SW 1271 (cell line): ENCODE measurements around the gene CACNA1E.
A peak's percentile ranks its signal among the peaks of the same experiment; 100 is the strongest.

Experiments used
- DNase-seq, 2 experiments: peaks; one replicate each; lab custom pipeline; 2025; lab: John Stamatoyannopoulos, UW

Gene CACNA1E

GRCh38 chr1:181484821-181485220 lies 1.5 kb downstream of the CACNA1E start:
- DNase-seq: no peak

- DNase-seq: no peak
These were observed 2.2 kb downstream of the CACNA1E start for GRCh38 chr1:181485287-181486097.

GRCh38 chr1:181486098-181486420 lies 2.7 kb downstream of the CACNA1E start:
- no peak for DNase-seq

GRCh38 chr1:181488866-181489265 lies 5.5 kb downstream of the CACNA1E start:
- no peak for DNase-seq

- DNase-seq: no peak
These were observed 7.0 kb downstream of the CACNA1E start for GRCh38 chr1:181490276-181490675.

- DNase-seq: no peak
These were observed 7.7 kb downstream of the CACNA1E start for GRCh38 chr1:181490740-181491712.

GRCh38 chr1:181493166-181493565 lies 9.8 kb downstream of the CACNA1E start:
- no peak for DNase-seq

GRCh38 chr1:181493885-181494284 lies 10.6 kb downstream of the CACNA1E start:
- no peak for DNase-seq

GRCh38 chr1:181496759-181497158 lies 13.4 kb downstream of the CACNA1E start:
- DNase-seq: no peak

GRCh38 chr1:181497870-181498269 lies 14.6 kb downstream of the CACNA1E start:
- DNase-seq: no peak

- DNase-seq: no peak
These were observed 16.5 kb downstream of the CACNA1E start for GRCh38 chr1:181499825-181500224.

GRCh38 chr1:181500636-181501035 lies 17.3 kb downstream of the CACNA1E start:
- no peak for DNase-seq

- no peak for DNase-seq
These were observed 18.3 kb downstream of the CACNA1E start for GRCh38 chr1:181501612-181502011.

GRCh38 chr1:181503171-181503810 lies 20.0 kb downstream of the CACNA1E start:
- DNase-seq: no peak

GRCh38 chr1:181504399-181504842 lies 21.1 kb downstream of the CACNA1E start:
- peak in 1 of 2 experiments; percentile 18 for DNase-seq

GRCh38 chr1:181506563-181507353 lies 23.4 kb downstream of the CACNA1E start:
- DNase-seq: no peak

GRCh38 chr1:181508486-181509165 lies 25.3 kb downstream of the CACNA1E start:
- DNase-seq: no peak

GRCh38 chr1:181513786-181514297 lies 30.5 kb downstream of the CACNA1E start:
- DNase-seq: no peak

GRCh38 chr1:181514298-181515290 lies 31.3 kb downstream of the CACNA1E start:
- no peak for DNase-seq
